Lower leg skin (tissue), 4 donors: ENCODE data around the gene KLKB1. TPM values are rescaled to one million over a fixed set of nuclear protein-coding genes. Genes with fewer than 3 reads are reported as not detected.

Experiments used
- DNase-seq, 2 donors: peaks; one replicate each; pipeline ENCODE4 v3.0.0-alpha.2; 2019; ENCODE audit warnings: low spot score in 2 of 2
- H3K4me3 ChIP-seq: fragments of 200-600 bp; sonication (generic); 2 replicates; pipeline ENCODE4 v1.5.1; 2017; ENCODE audit warnings: mild to moderate bottlenecking, low read depth; ENCODE audit not compliant: poor library complexity, severe bottlenecking
- POLR2A ChIP-seq, 2 donors: fragments of 450-650 bp; IDR thresholded peaks; one replicate each; pipeline ENCODE4 v1.6.1; 2016 to 2017; ENCODE audit warnings: antibody characterized with exemption in 2 of 2, mild to moderate bottlenecking in 1 of 2, moderate library complexity in 1 of 2
- WGBS, 2 donors: methylation state at CpG; one replicate each; pipeline ENCODE4 v1.1.5; 2018; 5-methylcytosine and 5-hydroxymethylcytosine counted together
- intact Hi-C: fragments of 100-400 bp; cut with DNase I; formaldehyde crosslinking; loops from one replicate; pipeline ENCODE4 v1.15.0; 2023; ENCODE audit warnings: low total_unique reads
- total RNA-seq, 4 donors: library from RNA; depleted of rRNA; stranded (reverse); fragments of >200 nt; gene quantifications; one replicate each; pipeline ENCODE4 v1.1.0, GENCODE V29; 2016
- TF ChIP-seq, protein P1 (sequence below), 3 donors: fragments of 450-650 bp; IDR thresholded peaks; one replicate each; pipeline ENCODE4 v1.5.1; 2016; ENCODE audit warnings: antibody characterized with exemption in 3 of 3, mild to moderate bottlenecking in 3 of 3, moderate library complexity in 2 of 3

KLKB1 gene
- total RNA-seq, 4 donors from 2014 or later: 0.26 TPM; not detected in 3

DNA sequence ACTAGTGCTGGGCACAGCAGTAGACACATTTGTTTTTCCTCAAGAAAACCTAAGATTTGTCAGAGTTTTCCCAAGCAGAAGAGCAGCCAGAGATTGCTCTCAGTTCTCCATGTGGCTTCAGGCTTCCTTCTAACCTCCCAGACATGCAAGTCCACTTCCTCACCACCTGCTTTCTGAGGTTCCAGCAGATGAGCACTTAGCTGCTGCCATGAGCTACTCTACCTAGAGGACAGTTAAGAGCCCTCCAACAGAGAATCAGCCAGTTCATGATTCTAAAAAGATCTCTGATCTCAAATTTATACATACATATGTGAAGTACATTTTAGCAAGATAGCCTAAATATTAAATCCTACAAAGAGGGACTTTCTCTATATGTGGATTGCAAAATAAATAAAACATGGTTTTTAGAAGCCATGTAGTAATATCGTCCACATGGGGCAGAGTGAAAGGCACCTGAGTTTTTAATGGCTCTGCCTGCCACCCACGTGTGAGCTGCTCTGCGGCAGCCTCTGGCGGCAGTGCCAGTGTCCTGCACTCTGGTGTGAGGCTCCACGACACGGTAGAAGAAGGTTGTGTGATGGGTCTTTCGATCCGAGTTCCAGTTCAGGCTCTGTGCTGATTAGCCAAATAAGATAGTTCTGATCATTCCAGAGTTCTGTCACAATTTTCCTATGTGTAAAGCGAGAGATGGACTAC, 25.6 kb upstream of the KLKB1 start:
- 49% methylated on average over 9 of the region's 9 CpGs for WGBS, 2 donors
- no peak overlapping the region for H3K4me3 ChIP-seq
- intact Hi-C loops: no loop called here
- TF ChIP-seq, protein P1, sequence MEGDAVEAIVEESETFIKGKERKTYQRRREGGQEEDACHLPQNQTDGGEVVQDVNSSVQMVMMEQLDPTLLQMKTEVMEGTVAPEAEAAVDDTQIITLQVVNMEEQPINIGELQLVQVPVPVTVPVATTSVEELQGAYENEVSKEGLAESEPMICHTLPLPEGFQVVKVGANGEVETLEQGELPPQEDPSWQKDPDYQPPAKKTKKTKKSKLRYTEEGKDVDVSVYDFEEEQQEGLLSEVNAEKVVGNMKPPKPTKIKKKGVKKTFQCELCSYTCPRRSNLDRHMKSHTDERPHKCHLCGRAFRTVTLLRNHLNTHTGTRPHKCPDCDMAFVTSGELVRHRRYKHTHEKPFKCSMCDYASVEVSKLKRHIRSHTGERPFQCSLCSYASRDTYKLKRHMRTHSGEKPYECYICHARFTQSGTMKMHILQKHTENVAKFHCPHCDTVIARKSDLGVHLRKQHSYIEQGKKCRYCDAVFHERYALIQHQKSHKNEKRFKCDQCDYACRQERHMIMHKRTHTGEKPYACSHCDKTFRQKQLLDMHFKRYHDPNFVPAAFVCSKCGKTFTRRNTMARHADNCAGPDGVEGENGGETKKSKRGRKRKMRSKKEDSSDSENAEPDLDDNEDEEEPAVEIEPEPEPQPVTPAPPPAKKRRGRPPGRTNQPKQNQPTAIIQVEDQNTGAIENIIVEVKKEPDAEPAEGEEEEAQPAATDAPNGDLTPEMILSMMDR (IDR thresholded peaks at IDR 0.05): no peak
- no peak for TF ChIP-seq POLR2A (IDR thresholded peaks at IDR 0.05)
- DNase-seq: no peak

DNA sequence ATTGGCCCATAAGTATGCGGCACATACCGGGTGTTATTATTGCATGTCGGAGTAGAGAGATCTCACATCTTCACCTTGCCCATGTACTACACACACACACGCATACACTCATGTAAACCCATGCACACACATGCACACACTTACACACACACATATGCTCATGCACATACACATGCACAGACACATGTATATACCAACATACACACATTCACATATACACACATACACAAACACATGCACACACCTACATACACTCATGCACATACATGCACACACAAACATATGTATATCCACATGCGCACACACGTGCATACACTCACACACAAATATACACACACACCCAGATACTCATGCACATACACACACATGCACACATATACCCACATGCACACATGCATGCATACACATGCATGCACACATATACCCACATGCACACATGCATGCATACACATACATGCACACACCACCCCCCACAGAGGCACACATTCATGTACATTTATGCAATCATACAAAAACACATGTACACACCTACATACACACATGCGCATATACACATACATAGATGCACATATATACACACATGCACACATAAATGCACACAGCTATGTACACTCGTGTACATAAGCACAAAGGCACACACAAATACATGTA, 24.7 kb upstream of the KLKB1 start:
- TF ChIP-seq, protein P1 (IDR thresholded peaks at IDR 0.05): no peak
- TF ChIP-seq POLR2A (IDR thresholded peaks at IDR 0.05): no peak
- intact Hi-C loops: no loop called here
- H3K4me3 ChIP-seq: no peak overlapping the region
- 89 to 93% methylated on average over 8 of the region's 8 CpGs for WGBS, 2 donors
- DNase-seq: no peak

DNA sequence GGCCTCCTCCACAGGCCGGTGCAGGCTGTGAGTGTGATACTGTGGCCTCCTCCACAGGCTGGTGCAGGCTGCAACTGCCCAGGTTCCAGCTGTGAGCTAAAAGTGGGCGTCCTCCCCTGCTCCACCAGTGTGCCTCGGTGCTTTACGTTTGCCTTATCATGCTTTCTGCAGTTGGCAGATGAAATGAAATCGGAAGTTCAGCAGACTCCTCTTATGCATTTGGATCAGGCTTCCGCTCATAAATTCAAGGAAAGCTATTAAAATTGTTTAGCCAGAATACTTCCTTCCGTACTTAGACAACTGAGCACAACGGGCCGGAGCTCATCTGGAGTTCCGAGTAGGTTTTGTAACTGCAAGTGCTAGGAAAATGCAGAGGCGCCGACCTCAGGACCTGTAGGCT, 23.9 kb upstream of the KLKB1 start:
- WGBS, 2 donors: 46 to 54% methylated on average over 12 of the region's 12 CpGs
- H3K4me3 ChIP-seq: no peak overlapping the region
- no peak for TF ChIP-seq POLR2A (IDR thresholded peaks at IDR 0.05)
- TF ChIP-seq, protein P1 (IDR thresholded peaks at IDR 0.05): no peak
- no peak for DNase-seq
- intact Hi-C loops: no loop called here

DNA sequence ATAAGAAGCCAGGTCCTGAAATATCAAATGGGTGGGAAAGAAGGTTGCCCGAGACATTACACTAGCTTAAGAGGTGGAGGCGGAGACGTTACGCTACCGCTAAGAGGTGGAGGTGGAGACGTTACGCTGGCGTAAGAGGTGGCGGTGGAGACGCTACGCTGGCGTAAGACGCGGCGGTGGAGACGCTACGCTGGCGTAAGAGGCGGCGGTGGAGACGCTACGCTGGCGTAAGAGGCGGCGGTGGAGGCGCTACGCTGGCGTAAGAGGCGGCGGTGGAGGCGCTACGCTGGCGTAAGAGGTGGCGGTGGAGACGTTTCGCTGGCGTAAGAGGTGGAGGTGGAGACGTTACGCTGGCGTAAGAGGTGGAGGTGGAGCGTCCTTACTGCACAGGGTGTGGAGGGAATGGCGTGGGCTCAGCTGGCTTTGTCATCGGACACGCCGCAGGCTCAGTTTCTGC, 23.2 kb upstream of the KLKB1 start:
- no peak for TF ChIP-seq POLR2A (IDR thresholded peaks at IDR 0.05)
- TF ChIP-seq, protein P1 (IDR thresholded peaks at IDR 0.05): no peak
- 56 to 81% methylated on average over 44 to 45 of the region's 45 CpGs for WGBS, 2 donors
- intact Hi-C loops: no loop called here
- no peak overlapping the region for H3K4me3 ChIP-seq
- DNase-seq: peak; percentile 21 to 84

DNA sequence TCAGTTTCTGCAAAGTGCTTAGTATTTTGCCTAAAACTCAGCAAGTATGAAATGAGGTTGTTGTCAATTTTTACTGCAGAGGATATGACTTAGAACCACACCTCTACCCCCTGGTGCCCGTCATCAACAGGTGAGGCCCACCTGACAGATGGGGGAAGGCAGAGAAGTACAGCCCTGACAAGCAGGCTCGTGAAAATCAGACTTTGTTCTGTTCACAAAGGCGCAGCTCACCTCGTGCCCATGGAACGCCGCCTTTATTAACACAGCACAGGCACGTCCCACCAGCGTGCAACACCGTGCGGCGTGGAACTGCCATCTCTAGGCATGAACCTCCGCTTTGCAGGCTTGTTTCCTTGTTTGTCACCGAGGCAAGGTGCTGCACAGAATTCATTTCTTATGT, 22.6 kb upstream of the KLKB1 start:
- H3K4me3 ChIP-seq: no peak overlapping the region
- intact Hi-C loops: no loop called here
- DNase-seq: no peak
- 83 to 91% methylated on average over 13 of the region's 13 CpGs for WGBS, 2 donors
- TF ChIP-seq, protein P1 (IDR thresholded peaks at IDR 0.05): no peak
- TF ChIP-seq POLR2A (IDR thresholded peaks at IDR 0.05): no peak
